NK-92 treated with Interleukin-12 subunit alpha and Interleukin-12 subunit beta, amount 100 ng/mL, for 24 hours (cell line): ENCODE measurements around the gene PLCL1.

ENCODE experiments used
- DNase-seq: peaks from one replicate; lab custom pipeline; 2025; lab: John Stamatoyannopoulos, UW

PLCL1 gene

GRCh38 chr2:197804049-197804757 lies at the start of gene PLCL1:
PLCL1 (plus strand) TSS chr2:197804593.
- no peak for DNase-seq

GRCh38 chr2:197759013-197759412 lies 45.4 kb upstream of the PLCL1 start:
- no peak for DNase-seq

- no peak for DNase-seq
Measured at GRCh38 chr2:197759625-197760292, 44.6 kb upstream of the PLCL1 start.

DNA sequence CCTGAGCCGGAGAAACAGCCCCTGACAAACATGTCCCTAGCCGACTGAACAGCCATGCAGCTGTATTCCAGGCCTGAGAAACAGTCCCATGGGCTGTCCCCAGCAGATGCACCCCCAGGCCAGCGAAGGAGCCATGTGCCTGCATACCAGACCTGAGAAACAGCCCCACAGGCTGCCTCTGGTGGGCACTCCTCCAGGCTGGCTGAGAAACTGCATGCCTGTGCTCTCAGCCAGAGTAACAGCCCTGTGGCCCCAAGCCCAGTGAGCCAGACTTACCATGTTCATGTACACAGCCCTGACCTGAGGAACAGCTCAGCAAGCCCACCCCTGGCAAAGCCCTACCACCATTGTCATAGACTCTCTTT lies 44.1 kb upstream of the PLCL1 start:
- DNase-seq: no peak

- DNase-seq: no peak
Measured at GRCh38 chr2:197777823-197778407, 26.5 kb upstream of the PLCL1 start.

GRCh38 chr2:197779261-197779660 lies 25.1 kb upstream of the PLCL1 start:
- DNase-seq: no peak

- no peak for DNase-seq
Measured at GRCh38 chr2:197782126-197782525, 22.3 kb upstream of the PLCL1 start.

DNA sequence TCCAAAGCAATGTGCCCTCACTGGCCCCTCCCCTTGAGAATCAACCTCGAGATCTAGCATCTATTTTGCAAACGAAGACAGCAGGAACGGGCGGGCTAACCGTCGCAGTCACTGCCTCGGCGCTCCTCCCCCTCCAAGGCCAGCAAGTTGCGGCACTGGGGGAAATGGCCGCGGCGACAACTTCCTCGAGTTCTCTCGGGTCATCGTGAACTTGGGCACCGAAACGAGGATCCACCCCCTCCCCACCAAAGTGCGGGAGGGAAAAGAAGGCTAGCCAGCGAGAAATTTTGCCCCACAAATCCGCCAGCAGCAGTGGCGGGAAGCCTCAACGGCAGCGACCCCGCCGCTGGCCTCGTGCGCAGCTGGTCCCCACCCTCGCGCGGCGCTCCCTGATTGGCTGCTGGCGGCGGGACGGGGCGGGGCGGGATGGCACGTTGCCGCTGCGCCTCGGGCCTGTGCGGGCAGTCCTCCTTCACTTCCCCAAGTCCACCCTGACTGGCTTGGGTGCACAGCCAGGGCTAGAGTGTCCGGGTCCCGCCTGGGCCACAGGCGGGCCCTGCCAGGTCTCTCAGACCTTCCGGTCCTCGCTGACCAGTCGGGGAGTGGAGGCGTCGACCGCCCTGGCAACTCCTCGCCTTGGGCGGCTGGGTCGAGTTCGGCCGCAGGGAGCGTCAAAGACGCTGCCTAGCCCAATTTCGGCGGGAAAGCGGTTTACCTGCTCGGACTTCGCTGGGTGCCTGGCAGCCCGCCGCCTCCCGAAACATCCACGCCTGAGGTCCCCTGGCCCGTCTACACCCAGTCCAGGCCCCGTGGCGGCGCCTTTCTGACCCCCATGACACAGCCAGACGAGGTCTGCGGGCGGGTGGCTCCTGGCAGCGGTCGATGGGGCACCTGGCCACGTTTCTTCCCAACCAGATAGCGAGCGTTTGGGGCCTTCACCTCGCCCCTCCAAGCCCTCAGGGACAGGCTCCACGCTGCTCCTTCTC lies 19.1 kb upstream of the PLCL1 start, which contains the start of gene BOLL:
BOLL (minus strand) TSS at position 364 of the 986 bp plus-strand sequence. CDS start 3,469 bp downstream, outside the sequence.
- DNase-seq: no peak

DNA sequence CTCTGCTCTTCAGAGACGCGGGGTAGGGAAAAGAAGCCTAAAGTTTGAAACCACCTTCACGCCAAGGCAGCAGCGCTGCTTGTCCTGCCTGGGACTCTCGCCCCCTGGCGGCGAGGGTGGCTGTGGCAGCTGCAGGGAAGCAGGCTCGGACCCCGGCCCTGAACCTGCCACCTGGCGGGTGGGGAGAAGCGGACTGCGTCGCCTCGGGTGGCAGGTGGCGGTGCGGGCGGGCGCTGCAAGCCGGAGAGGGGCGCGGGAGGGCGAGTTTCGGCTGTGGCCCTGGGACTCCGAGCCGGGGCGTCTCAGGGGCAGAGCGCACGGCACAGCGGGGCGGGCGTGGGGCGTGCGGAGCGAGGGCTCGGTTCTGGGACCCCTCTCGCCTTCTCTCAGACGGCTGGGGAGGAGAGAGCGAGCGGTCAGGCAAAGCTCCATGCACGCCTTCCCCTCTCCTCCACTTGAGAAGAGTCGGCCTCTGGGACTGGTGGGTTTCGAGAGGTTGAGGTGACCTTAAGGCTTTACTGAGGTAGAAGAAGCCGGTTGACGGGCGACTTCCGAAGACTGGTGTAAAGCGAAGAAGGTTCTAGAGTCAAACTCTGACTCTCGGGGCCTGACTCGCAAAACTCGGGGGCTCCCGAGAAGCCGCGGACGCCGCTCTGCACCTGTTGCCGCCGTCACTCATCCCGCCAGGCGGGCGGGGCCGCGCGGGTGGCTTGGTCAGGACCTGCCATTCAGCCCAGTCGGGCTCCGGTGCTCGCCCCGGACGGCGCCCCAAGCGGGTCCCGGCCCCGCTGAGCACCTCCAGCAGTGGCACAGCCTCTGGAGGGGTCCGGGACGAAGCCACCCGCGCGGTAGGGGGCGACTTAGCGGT lies 18.1 kb upstream of the PLCL1 start:
- no peak for DNase-seq

GRCh38 chr2:197793456-197793855 lies 10.9 kb upstream of the PLCL1 start:
- DNase-seq: no peak

GRCh38 chr2:197795277-197795676 lies 9.1 kb upstream of the PLCL1 start:
- DNase-seq: no peak

DNA sequence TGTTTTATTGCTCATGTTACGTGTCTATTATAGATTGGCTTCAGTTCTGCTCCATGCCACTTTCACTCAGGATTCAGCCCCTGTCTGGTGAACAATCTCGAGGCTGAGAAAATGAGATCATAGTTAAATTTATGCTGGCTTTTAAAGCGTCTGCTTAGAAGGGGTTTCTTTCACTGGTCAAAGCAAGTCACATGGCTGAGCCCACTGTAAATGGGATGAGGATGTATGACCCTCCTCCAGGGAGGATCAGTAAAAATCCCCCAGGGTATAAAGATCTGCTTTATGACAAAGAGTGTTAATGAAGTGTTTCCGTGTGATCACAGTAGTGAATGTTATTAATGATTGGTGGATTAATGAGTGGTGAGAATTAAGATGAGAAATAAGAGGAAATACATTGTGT lies 6.2 kb upstream of the PLCL1 start:
- DNase-seq: no peak

DNA sequence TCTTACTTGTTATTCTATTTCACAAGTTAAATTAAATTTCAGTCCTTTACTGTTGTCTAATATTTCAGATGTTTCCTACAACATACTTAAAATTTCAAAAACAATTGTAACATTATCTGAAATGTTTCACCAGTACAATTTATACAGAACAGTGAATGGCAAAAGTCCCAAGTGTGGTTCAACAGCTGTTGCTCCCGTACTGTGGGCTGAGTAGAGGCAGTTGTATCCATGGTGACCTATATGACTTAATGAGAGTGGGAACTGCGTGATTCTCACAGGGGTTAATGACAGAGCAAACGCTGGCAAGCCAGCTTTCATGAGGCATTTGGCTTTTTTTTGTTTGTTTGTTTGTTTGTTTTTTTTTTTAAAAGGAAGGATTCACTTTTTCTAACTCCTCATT lies 5.3 kb upstream of the PLCL1 start:
- DNase-seq: no peak

GRCh38 chr2:197800091-197800490 lies 4.3 kb upstream of the PLCL1 start:
- no peak for DNase-seq

- no peak for DNase-seq
Measured at GRCh38 chr2:197801033-197801432, 3.4 kb upstream of the PLCL1 start.

GRCh38 chr2:197803033-197803444 lies 1.4 kb upstream of the PLCL1 start:
- no peak for DNase-seq

GRCh38 chr2:197804758-197805714 lies 643 bp downstream of the PLCL1 start:
- no peak for DNase-seq

DNA sequence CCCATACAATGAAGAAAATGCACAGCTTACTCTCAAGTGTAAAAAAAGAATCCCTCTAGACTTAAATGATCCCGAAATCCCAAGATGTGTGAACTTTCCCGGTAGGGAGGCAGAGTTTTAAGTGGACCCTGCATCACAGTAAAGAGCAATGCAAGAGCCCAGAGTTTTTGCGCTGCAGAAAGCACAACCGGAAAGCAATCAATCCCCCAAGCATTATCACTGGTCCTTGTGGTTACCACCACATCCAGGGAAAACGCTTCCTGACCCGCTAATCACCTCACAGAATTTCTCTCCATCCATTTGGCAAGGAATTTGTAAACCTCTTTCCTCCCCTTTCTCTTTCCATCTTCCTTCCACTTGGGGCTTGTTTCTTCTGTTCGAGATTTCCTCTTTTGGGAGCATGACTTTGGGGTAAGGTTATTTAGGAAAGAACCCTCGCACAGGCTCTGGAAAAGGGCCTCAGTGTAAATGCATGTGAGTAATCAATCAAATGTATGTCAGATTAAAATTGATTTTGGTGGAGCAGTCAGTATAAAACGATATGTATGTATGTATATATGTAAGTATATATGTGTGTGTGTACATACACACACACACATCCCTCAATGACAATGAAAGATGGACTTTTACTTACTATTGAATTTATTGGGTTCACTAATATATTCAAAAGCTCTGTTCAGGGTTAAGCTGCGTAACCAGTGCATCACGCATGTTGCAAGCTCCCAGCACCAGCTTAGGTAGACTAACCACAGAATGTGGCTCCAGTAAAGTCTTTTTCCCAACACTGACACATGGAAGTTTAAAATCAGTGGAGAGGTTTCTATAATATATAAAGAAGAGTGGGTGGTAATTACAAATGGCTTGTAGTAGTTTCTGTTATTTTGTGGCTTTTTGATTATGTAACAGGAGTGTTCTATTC lies 1.6 kb downstream of the PLCL1 start:
- no peak for DNase-seq

GRCh38 chr2:197809064-197809463 lies 4.7 kb downstream of the PLCL1 start:
- DNase-seq: no peak
